RWPE1 (cell line): ENCODE data around the gene TANGO2.

Experiments used
- CTCF ChIA-PET: fragments of 350-600 bp; sonication (Branson Sonifier 250); formaldehyde crosslinking; extraction: SDS; loops from one replicate; lab custom pipeline; 2021; lab: Yijun Ruan, JAX
- POLR2A ChIA-PET: fragments of 400-600 bp; formaldehyde crosslinking; extraction: SDS; loops from one replicate; lab custom pipeline; 2020; ENCODE audit warnings: antibody characterized with exemption; ENCODE audit not compliant: low non-redundant PET; lab: Yijun Ruan, JAX
- DNase-seq: peaks from one replicate; pipeline ENCODE4 v3.0.0; 2012; ENCODE audit warnings: low spot score
- H3K27ac ChIP-seq: fragments of 450-650 bp; 2 replicates; pipeline ENCODE4 v1.5.1; 2017
- TF ChIP-seq, protein P1 (sequence below): fragments of 450-650 bp; conservative IDR thresholded peaks from 2 replicates; pipeline ENCODE4 v1.5.1; 2017; ENCODE audit warnings: low read depth, mild to moderate bottlenecking

Gene TANGO2

DNA sequence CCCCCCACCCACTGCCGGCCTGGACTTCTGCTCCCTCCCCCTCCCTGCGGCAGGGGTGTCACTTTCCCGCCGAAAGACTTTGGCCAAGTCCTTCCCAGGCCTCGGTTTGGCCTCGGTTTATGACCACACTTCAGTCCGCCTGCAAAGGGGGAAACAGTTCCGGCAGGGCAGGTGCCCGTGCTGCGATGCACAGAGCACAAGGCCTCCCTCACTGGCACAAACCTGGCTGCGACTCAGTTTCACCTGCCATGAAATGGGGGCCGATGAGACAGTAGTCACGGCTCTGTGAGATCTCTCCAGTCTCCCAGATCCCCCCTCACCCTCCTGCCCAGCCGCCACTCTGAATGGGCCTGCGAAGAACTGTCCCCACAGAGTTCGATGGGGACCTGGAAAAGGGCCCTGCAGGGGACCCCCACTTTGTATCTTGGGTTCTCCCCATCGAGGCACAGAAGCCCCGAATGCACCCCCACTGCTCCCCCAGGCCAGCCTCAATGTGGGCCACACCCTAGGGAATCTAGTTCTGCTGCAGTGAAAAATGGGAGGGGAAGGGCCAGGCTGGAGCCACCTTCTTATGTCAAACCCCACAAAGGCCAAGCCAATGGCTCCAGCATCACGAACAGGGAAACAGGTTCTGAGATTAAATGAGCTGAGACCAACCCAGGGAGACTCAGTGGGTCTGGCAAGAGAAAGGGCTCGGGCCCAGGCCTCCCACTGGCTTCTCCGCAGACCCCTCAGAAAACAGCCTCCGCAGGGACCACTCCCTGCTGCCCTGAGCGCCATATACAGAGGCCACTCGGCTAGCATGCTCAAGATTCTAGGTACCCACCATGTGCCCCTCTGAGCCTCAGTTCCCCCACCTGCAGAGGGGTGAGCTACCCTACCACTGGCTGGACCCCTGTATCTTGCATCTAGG lies 33.3 kb upstream of the TANGO2 start:
- TF ChIP-seq, protein P1, sequence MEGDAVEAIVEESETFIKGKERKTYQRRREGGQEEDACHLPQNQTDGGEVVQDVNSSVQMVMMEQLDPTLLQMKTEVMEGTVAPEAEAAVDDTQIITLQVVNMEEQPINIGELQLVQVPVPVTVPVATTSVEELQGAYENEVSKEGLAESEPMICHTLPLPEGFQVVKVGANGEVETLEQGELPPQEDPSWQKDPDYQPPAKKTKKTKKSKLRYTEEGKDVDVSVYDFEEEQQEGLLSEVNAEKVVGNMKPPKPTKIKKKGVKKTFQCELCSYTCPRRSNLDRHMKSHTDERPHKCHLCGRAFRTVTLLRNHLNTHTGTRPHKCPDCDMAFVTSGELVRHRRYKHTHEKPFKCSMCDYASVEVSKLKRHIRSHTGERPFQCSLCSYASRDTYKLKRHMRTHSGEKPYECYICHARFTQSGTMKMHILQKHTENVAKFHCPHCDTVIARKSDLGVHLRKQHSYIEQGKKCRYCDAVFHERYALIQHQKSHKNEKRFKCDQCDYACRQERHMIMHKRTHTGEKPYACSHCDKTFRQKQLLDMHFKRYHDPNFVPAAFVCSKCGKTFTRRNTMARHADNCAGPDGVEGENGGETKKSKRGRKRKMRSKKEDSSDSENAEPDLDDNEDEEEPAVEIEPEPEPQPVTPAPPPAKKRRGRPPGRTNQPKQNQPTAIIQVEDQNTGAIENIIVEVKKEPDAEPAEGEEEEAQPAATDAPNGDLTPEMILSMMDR = no peak
- peak overlapping the region; percentile 61; the same call in 1 of the 2 replicates for H3K27ac ChIP-seq
- POLR2A ChIA-PET = no interaction called here
- DNase-seq = no peak
- CTCF ChIA-PET = no interaction called here

DNA sequence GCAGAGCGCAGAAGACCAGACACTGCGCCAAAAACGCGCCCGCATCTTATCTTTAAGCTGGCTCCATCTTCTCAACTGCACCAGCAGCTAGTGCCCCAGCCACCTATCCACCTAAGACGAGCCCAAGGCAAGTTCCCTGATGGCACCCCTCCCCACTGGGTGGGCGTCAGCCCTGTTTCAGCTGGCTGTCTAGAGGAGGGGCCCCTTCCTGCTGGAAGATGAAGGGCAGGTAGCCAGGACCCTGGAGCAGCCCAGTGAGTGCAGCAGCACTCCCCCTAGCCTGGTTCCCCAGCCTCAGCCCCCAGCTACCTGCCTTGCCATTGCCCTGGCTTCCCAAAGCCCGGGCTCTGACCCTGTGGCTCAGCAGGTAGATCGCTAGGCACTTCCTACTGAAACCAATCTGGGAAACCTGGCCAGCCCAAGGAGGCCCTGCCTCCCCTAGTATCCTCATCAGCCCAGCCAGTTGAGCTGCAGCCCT lies 32.5 kb upstream of the TANGO2 start:
- TF ChIP-seq, protein P1 = no peak
- DNase-seq = no peak
- ChIA-PET POLR2A (no interaction called here), CTCF (no interaction called here)
- no peak overlapping the region for H3K27ac ChIP-seq

DNA sequence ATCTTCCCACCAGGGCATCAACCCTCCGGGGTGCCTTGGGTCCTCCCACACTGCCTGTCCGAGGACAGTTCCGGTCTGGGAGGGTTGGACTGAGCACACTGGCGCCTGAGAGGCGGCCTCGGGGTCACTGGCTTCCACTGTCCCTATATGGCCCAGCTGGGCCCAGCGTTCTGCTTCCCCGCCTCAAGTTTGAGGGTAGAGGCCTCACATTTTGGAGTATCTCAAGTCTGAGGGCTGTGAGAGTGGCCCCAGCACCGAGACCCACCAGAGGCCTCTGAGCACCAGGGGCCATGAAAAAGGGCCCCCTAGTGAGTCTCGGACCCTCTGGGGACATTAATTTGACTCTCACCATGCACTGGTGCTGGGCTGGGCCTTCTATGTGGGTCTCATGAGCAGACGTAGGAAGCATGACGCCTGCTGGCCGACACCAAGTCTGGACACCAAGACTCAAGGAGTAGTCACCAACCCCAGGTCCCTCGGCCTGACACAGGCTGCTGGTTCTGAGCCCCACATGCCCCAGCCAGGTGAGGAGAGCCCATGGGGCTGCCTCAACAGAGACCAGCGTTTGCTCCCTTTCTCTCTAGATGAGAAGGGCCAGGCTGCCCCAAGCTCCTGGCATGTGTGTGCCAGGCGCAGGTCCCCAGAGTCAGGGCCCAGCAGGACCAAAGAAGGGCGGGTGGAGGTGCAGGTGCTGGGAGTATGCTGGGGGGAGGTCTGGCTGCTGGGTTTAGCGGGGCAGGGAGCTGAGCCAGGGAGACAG lies 31.8 kb upstream of the TANGO2 start:
- peak overlapping the region; percentile 3; the same call in 1 of the 2 replicates for H3K27ac ChIP-seq
- TF ChIP-seq, protein P1 = no peak
- ChIA-PET POLR2A (no interaction called here), CTCF (no interaction called here)
- DNase-seq = no peak

DNA sequence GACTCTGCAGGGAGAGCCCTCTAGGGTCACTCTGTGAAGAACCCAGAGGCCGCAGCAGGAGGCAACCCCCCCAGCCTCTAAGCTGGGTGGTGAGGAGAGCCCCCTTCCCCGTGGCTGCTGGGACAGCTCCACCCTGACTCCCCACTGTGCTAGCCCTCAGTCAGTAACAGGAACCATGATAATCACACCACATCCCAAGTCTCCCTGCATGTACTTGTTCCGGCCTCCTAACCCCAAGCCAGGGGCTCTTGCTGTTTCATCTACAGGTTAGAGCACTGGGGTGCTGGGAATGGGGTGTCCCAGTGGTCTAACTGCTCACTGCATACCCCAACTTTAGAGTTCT lies 31.2 kb upstream of the TANGO2 start:
- POLR2A ChIA-PET = no interaction called here

DNA sequence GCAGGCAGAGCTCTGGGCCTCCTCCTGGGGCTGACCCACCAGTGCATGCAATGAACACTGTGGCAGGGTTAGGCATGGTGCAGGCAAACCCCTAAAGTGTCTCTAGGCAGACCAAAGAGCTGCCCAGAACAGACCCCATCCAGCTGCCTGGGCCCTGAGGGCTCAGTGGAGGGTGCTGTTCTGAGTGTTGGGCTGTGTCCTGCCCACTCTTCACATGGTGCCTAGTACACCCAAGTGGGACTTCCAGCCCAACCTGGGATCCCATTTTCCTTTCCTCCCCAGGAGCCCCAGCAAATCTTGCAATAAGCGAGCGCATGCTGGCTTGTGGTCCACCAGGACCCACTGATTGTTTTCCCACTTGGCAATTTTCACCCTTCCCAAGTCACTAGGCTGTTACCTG lies 30.7 kb upstream of the TANGO2 start:
- H3K27ac ChIP-seq = no peak overlapping the region
- CTCF ChIA-PET = no interaction called here
- no peak for DNase-seq
- TF ChIP-seq, protein P1 = no peak
- POLR2A ChIA-PET = no interaction called here

More for the DNA sequence above, 31.2 kb upstream of the TANGO2 start:
- CTCF ChIA-PET = no interaction called here
- TF ChIP-seq, protein P1 = no peak
- DNase-seq = no peak
- H3K27ac ChIP-seq = peak overlapping the region; percentile 3; the same call in 1 of the 2 replicates

DNA sequence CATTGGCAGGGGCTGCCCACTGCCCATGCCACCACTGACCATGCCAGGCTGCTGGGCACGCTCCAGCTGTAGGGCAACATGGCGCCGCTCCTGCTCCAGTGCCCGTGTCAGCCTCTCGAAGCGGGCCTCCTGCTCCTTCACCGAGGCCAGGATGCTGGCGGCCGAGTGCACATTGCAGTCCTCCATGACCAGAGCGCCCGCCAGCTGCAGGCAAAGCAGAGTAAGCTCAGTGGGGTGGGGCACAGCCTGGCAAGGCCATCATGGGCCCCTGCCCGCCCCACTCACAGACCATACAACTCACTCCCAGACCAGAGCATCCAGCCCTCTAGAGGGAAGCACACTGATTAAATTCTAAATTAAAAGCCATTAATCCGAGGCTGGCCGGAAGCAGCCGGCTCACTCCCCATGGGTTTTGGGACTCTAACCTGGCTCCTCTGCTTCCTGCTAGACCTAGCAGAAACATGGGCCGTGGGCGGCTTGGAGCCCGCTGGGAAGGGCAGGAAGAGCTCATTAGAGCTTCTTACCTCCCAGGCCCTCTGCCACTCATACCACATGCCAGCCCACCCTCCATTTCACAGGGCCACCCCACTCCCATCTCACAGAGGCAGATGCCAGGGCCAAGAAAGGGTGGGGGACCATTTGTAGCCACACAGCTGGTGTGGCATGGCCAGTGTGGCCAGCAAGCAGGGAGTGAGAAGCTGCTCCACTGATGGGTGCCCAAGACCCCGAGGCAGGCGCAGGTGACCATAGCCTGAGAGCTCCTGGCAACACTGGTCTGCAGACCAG lies 30.1 kb upstream of the TANGO2 start:
- POLR2A ChIA-PET = no interaction called here

More for the DNA sequence above, 30.1 kb upstream of the TANGO2 start:
- TF ChIP-seq, protein P1 = no peak
- CTCF ChIA-PET = no interaction called here
- DNase-seq = no peak
- no peak overlapping the region for H3K27ac ChIP-seq
